IMR-90 (cell line): ENCODE results near the gene RIMBP2. TPM values are rescaled to one million over a fixed set of nuclear protein-coding genes. Genes with fewer than 3 reads are reported as not detected.

Experiments used
- ATAC-seq: fragments of 200-7000 bp; cut with Tn5 transposase; 2 replicates; pipeline ENCODE4 v1.9.1; 2020; ENCODE audit warnings: low read depth, mild to moderate bottlenecking, moderate library complexity
- BruUV-seq: library from RNA; stranded (reverse); fragments of 400-500 nt; replicated peaks from 2 replicates; lab custom pipeline; 2021; lab: Mats Ljungman, UMichigan
- CTCF ChIA-PET: fragments of 300-600 bp; formaldehyde crosslinking; extraction: SDS; loops from one replicate; lab custom pipeline; 2021; ENCODE audit warnings: antibody characterized with exemption; lab: Yijun Ruan, JAX
- POLR2A ChIA-PET: fragments of 300-600 bp; sonication (Branson Sonifier 250); formaldehyde crosslinking; loops from one replicate; lab custom pipeline; 2022; ENCODE audit warnings: antibody characterized with exemption; ENCODE audit not compliant: unreplicated experiment; lab: Charles Lee
- DNase-seq: peaks from one replicate; pipeline ENCODE4 v3.0.0; 2013
- H2AFZ ChIP-seq: replicated peaks from 2 replicates; pipeline ENCODE3; 2013; ENCODE audit warnings: low read length, mild to moderate bottlenecking; ENCODE audit not compliant: poor library complexity
- H2AK5ac ChIP-seq: 2 replicates; pipeline ENCODE4 v1.6.1; 2013; ENCODE audit warnings: low read depth, low read length, inconsistent platforms
- H2AK9ac ChIP-seq: replicated peaks from 2 replicates; pipeline ENCODE3; 2013; ENCODE audit warnings: mild to moderate bottlenecking, low read depth, low read length, moderate library complexity; ENCODE audit not compliant: poor library complexity
- H2BK120ac ChIP-seq: 2 replicates; pipeline ENCODE4 v1.6.1; 2013; ENCODE audit warnings: low read depth, low read length, inconsistent platforms
- H2BK15ac ChIP-seq: 3 replicates; pipeline ENCODE4 v1.6.1; 2013; ENCODE audit warnings: low read depth, low read length, inconsistent platforms
- H2BK20ac ChIP-seq: 2 replicates; pipeline ENCODE4 v1.6.1; 2013; ENCODE audit warnings: low read depth, mild to moderate bottlenecking, inconsistent platforms, low read length, moderate library complexity
- H2BK5ac ChIP-seq: 2 replicates; pipeline ENCODE4 v1.6.1; 2013; ENCODE audit warnings: mild to moderate bottlenecking, low read depth, low read length, inconsistent platforms; ENCODE audit not compliant: poor library complexity, severe bottlenecking
- H3K14ac ChIP-seq: replicated peaks from 2 replicates; pipeline ENCODE4 v1.6.1; 2013; ENCODE audit warnings: low read depth, low read length, inconsistent platforms
- H3K18ac ChIP-seq: 2 replicates; pipeline ENCODE4 v1.6.1; 2013; ENCODE audit warnings: low read depth, low read length, control low read depth
- H3K23ac ChIP-seq: 2 replicates; pipeline ENCODE4 v1.6.1; 2013; ENCODE audit warnings: low read depth, low read length, inconsistent platforms
- H3K27ac ChIP-seq: 2 replicates; pipeline ENCODE4 v1.5.1; 2013; ENCODE audit warnings: mild to moderate bottlenecking, control low read depth, low read length; ENCODE audit not compliant: insufficient read depth
- H3K27me3 ChIP-seq: 2 replicates; pipeline ENCODE4 v1.6.1; 2013; ENCODE audit warnings: low read length; ENCODE audit not compliant: control insufficient read depth, insufficient read depth
- H3K36me3 ChIP-seq: 2 replicates; pipeline ENCODE4 v1.6.1; 2013; ENCODE audit warnings: low read length, mixed read lengths; ENCODE audit not compliant: control insufficient read depth, insufficient read depth
- H3K4ac ChIP-seq: 2 replicates; pipeline ENCODE4 v1.6.1; 2013; ENCODE audit warnings: low read depth, low read length, inconsistent platforms
- H3K4me1 ChIP-seq: 2 replicates; pipeline ENCODE4 v1.6.1; 2013; ENCODE audit warnings: low read length, mixed read lengths; ENCODE audit not compliant: control insufficient read depth, insufficient read depth
- H3K4me2 ChIP-seq: 2 replicates; pipeline ENCODE4 v1.6.1; 2013; ENCODE audit warnings: low read depth, mild to moderate bottlenecking, control low read depth, low read length, moderate library complexity
- H3K4me3 ChIP-seq: 2 replicates; pipeline ENCODE4 v1.5.1; 2013; ENCODE audit warnings: low read depth, mild to moderate bottlenecking, control low read depth, low read length, moderate library complexity; ENCODE audit not compliant: insufficient read depth
- H3K56ac ChIP-seq: 2 replicates; pipeline ENCODE4 v1.6.1; 2013; ENCODE audit warnings: low read length, inconsistent platforms; ENCODE audit not compliant: insufficient read depth; ENCODE audit errors: extremely low read depth
- H3K79me1 ChIP-seq, 2 experiments: 2 replicates each; pipeline ENCODE4 v1.6.1; 2013; ENCODE audit warnings: low read length in 2 of 2, inconsistent platforms in 1 of 2, low read depth in 1 of 2
- H3K9ac ChIP-seq: 2 replicates; pipeline ENCODE4 v1.6.1; 2013; ENCODE audit warnings: low read depth, low read length, control low read depth
- H3K9me1 ChIP-seq: 2 replicates; pipeline ENCODE4 v1.6.1; 2013; ENCODE audit warnings: low read length, inconsistent platforms; ENCODE audit not compliant: insufficient read depth
- H3K9me3 ChIP-seq: 2 replicates; pipeline ENCODE4 v1.6.1; 2013; ENCODE audit warnings: low read length; ENCODE audit not compliant: control insufficient read depth, insufficient read depth
- H4K20me1 ChIP-seq: 2 replicates; pipeline ENCODE4 v1.6.1; 2013; ENCODE audit warnings: low read length, inconsistent platforms; ENCODE audit not compliant: insufficient read depth
- H4K5ac ChIP-seq: 2 replicates; pipeline ENCODE4 v1.6.1; 2013; ENCODE audit warnings: mild to moderate bottlenecking, low read depth, low read length, control low read depth
- H4K8ac ChIP-seq, 2 experiments: 2 replicates each; pipeline ENCODE4 v1.6.1; 2013; ENCODE audit warnings: low read depth in 2 of 2, low read length in 2 of 2, control low read depth in 1 of 2, inconsistent platforms in 1 of 2
- H4K91ac ChIP-seq: 2 replicates; pipeline ENCODE4 v1.6.1; 2013; ENCODE audit warnings: low read depth, low read length, inconsistent platforms; ENCODE audit not compliant: insufficient read depth
- CHD1 ChIP-seq: IDR thresholded peaks from 2 replicates; pipeline ENCODE4 v1.6.1; 2012; ENCODE audit warnings: low read depth, low read length, improper control_type of control experiment
- CTCF ChIP-seq: conservative IDR thresholded peaks from 2 replicates; pipeline ENCODE4 v1.5.1; 2012; ENCODE audit warnings: mild to moderate bottlenecking, low read depth, low read length, improper control_type of control experiment
- ELK1 ChIP-seq: fragments of 150-350 bp; IDR thresholded peaks from 2 replicates; pipeline ENCODE4 v1.6.1; 2016; ENCODE audit warnings: low read depth, mild to moderate bottlenecking, low read length, moderate library complexity, borderline replicate concordance
- MAFK ChIP-seq: IDR thresholded peaks from 2 replicates; pipeline ENCODE4 v1.6.1; 2012; ENCODE audit warnings: low read depth, low read length, improper control_type of control experiment
- NFE2L2 ChIP-seq: fragments of 150-350 bp; IDR thresholded peaks from 2 replicates; pipeline ENCODE4 v1.6.1; 2016; ENCODE audit warnings: low read depth, mild to moderate bottlenecking, low read length
- POLR2A ChIP-seq: IDR thresholded peaks from 2 replicates; pipeline ENCODE4 v1.6.1; 2012; ENCODE audit warnings: mild to moderate bottlenecking, low read depth, low read length
- RCOR1 ChIP-seq: IDR thresholded peaks from 2 replicates; pipeline ENCODE4 v1.6.1; 2012; ENCODE audit warnings: mild to moderate bottlenecking, low read length, improper control_type of control experiment; ENCODE audit not compliant: insufficient replicate concordance
- RFX5 ChIP-seq: IDR thresholded peaks from 2 replicates; pipeline ENCODE4 v1.8.0; 2012; ENCODE audit warnings: low read depth, mild to moderate bottlenecking, low read length, moderate library complexity
- SMC3 ChIP-seq: fragments of 150-350 bp; IDR thresholded peaks from 2 replicates; pipeline ENCODE4 v1.6.1; 2016; ENCODE audit warnings: low read depth, mild to moderate bottlenecking, antibody characterized with exemption, low read length, moderate library complexity
- WGBS, 2 experiments: methylation state at CpG; one replicate each; pipeline versions ENCODE4 v1.1.5 to v1.1.7; 2013; ENCODE audit warnings: missing lambda C conversion rate in 2 of 2; ENCODE audit not compliant: insufficient read length in 1 of 2; ENCODE audit errors: extremely low coverage in 2 of 2; 5-methylcytosine and 5-hydroxymethylcytosine counted together
- dilution Hi-C: fragments of 300-500 bp; cut with HindIII; formaldehyde crosslinking; loops from one replicate; pipeline ENCODE4 v1.14.3; 2018; ENCODE audit warnings: low sequenced_read_pairs; ENCODE audit not compliant: unreplicated experiment
- in situ Hi-C: fragments of 300-500 bp; cut with MboI; formaldehyde crosslinking; loops from 3 replicates; pipeline ENCODE4 v1.14.3; 2019; ENCODE audit warnings: low sequenced_read_pairs, inconsistent platforms, mixed read lengths
- intact Hi-C: fragments of 100-400 bp; cut with micrococcal nuclease; formaldehyde crosslinking; loops from 2 replicates; pipeline ENCODE4 v1.10.0; 2022
- polyA plus RNA-seq, 3 experiments: library from polyadenylated mRNA; depleted of rRNA; stranded (reverse); fragments of >200 nt; gene quantifications; 2 replicates each; pipeline ENCODE4 v1.2.3, GENCODE V29; 2012; ENCODE audit warnings: low replicate concordance in 1 of 3
- total RNA-seq: library from RNA; depleted of rRNA; stranded (reverse); fragments of >200 nt; gene quantifications from 2 replicates; pipeline ENCODE4 v1.2.3, GENCODE V29; 2012
- TF ChIP-seq, protein P1 (sequence below): fragments of 150-350 bp; IDR thresholded peaks from 2 replicates; pipeline ENCODE4 v1.6.1; 2017; ENCODE audit warnings: mild to moderate bottlenecking, antibody characterized with exemption, low read length, low read depth

RIMBP2 gene
- total and polyA plus RNA-seq, 2 of the 4 experiments (the other 2 are of a cell fraction), result not detected

DNA sequence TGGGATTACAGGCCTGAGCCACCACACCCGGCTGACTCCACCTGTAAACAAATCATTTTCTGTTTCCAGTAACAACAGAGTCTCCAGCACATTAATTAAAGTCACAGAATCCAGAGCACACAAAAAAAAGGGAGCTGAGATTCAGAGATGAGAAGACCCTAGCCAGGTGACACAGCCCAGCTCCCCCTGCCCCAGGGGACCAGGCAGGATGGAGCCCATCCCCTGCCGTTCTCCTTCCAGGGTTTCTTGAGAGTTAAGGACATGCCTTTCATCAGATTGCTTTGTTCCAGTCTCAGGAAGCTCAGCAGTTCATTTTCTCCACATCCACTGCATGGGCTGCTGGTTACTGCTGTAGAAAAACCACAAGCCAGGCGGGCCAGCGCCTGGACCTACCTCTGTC lies 81.2 kb downstream of the RIMBP2 start:
- DNase-seq, result no peak
- Histone ChIP-seq H4K5ac (no peak overlapping the region), H2BK20ac (no peak overlapping the region), H3K9me1 (no peaks in the 10 kb centered on the region), H3K27ac (no peak overlapping the region), H4K91ac (no peak overlapping the region), H3K9ac (no peak overlapping the region), H3K4me2 (no peak overlapping the region), H3K36me3 (no peaks in the 10 kb centered on the region), H3K4me1 (no peaks in the 10 kb centered on the region), H3K18ac (no peak overlapping the region), H3K27me3 (no peaks in the 10 kb centered on the region), H3K79me1 (no peaks in the 10 kb centered on the region), H2BK5ac (no peak overlapping the region), H4K8ac (no peak overlapping the region), H2AFZ (no peak overlapping the region), H3K4me3 (no peak overlapping the region), H2BK15ac (no peak overlapping the region), H2BK120ac (no peak overlapping the region), H3K9me3 (peaks cover 26% of the 10 kb centered on the region), H3K56ac (no peak overlapping the region), H3K14ac (no peak overlapping the region), H2AK9ac (no peak overlapping the region), H4K20me1 (no peaks in the 10 kb centered on the region), H2AK5ac (no peak overlapping the region), H3K4ac (no peak overlapping the region), H3K23ac (no peak overlapping the region)
- ChIA-PET POLR2A (no interaction called here), CTCF (no interaction called here)
- in situ Hi-C loops, result no loop called here
- no CpG with 5 or more reads among the region's 4 CpGs for WGBS, 2 experiments
- BruUV-seq, result no TSS peak
- dilution Hi-C loops, result no loop called here
- intact Hi-C loops, result no loop called here
- TF ChIP-seq POLR2A, result no peak
- no peak for TF ChIP-seq ELK1
- no peak for TF ChIP-seq CHD1
- no peak for TF ChIP-seq SMC3
- no peak for TF ChIP-seq CTCF
- no peak for TF ChIP-seq MAFK
- TF ChIP-seq RCOR1, result no peak
- TF ChIP-seq, protein P1, sequence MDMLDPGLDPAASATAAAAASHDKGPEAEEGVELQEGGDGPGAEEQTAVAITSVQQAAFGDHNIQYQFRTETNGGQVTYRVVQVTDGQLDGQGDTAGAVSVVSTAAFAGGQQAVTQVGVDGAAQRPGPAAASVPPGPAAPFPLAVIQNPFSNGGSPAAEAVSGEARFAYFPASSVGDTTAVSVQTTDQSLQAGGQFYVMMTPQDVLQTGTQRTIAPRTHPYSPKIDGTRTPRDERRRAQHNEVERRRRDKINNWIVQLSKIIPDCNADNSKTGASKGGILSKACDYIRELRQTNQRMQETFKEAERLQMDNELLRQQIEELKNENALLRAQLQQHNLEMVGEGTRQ, result no peak
- TF ChIP-seq NFE2L2, result no peak
- no peak for TF ChIP-seq RFX5
- ATAC-seq, result no peak
